GOT3 (cell line): ENCODE results near the gene DOC2A.

Experiments used
- DNase-seq: peaks from one replicate; lab custom pipeline; 2025; ENCODE audit warnings: mixed read lengths; lab: John Stamatoyannopoulos, UW

DOC2A gene

DNA sequence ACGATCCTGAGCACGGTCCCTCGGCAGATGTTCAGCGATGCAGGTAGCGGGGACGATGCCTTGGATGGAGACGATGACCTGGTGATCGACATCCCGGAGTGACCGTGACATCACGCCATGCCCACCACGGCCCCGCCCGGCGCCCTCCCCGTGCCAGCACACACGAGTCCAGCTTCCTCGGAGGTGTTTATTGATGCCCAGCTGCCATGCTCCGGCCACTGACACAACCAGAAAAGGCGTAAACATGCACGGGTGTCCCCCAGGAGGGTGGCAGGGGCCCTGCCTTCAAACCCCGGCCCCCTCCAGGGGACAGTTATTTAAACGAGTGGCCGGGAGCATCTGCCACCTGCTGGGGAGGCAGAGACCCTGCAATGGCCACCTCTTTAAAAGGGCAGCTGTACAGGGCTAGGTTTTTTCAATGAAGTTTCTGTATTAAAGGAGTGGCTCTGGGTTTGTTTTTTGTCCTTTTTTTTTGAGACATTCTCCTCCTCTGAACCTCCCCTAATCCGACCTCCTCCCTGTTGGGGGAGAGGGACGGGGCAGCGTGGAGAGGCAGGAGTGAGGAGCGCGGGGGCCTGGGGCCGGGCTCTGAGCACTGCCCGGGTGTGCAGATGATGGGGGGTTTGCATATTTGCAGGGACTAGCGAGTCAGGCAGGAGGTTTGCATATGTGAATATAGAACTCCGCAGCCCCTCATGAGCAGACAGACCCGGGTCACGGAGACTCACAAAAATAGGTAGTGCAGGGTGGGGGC, 5.3 kb downstream of the DOC2A start:
- DNase-seq = no peak

DNA sequence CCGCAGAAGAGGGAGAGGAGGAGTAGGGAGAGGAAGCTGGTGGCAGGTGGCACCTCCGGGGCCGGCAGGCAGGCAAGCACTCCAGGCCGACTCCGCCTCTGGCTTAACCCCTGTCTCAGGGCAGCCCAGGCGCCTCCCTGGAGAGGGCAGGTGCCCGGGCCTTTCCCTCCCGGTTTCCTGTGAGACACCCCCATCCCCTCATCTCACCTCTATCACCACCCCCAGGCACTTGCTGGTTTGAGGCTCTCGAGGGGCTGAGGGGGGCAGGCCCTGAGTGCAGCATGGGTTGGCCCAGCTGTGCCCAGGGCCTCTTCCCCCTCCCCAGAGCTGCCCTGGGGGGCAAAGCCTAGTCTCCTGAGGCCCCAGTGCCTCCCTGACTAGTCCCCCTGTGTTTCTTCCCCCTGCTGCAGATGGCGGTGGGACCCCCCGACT, 6.0 kb downstream of the DOC2A start:
- no peak for DNase-seq

DNA sequence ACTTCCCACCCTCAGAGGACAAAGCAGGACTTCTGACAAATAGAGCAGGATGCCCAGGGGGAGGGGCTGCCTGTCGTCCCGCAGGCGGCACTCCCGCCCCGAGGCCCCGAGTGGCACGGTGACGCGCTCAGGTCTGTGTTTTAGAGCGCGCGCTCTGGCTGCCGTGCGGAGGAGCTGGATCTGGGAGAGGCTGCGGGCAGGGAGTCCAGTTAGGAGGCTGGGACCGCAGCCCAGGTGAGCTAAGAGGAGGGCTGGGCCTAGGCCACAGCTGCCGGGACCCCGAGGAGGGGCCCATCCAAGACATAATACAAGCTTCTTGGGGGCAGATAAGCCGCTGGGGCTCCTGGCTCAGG, 6.4 kb downstream of the DOC2A start:
- no peak for DNase-seq

DNA sequence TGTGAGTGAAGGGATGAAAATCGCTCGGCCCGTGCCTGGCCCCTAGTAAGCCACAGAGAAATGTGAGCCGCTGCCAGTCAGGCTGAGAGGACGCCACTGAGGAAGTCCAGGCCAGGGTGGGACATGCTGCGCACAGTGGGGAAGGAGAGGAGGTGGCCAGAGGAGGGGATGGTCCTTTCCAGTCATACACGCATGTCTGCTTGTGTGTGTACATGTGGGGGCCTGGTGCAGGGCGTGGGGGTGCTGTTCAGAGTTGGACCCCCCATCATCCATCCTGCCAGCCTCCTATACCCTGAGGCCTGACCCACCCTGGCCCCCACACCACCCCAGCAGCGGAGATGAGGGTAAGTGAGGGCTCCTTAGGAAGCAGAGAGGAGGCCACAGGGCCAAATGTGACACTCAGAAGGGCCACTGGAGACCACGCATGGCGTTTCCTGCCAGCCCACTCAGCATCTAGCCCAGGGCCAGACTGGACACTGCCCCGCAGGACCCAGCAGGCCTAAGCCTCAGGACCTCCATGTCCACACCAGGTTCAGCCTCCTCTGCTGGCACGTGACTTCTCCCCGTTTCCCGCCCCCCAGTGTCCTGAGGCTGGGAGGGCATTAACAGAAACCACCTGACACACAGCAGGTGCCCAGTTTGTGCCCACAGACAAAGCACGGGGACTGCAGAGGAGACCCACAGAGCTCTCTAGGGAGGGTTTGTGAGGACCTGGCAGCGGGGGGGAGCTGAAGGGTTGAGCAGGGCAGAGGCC, 7.0 kb downstream of the DOC2A start:
- DNase-seq = no peak

DNA sequence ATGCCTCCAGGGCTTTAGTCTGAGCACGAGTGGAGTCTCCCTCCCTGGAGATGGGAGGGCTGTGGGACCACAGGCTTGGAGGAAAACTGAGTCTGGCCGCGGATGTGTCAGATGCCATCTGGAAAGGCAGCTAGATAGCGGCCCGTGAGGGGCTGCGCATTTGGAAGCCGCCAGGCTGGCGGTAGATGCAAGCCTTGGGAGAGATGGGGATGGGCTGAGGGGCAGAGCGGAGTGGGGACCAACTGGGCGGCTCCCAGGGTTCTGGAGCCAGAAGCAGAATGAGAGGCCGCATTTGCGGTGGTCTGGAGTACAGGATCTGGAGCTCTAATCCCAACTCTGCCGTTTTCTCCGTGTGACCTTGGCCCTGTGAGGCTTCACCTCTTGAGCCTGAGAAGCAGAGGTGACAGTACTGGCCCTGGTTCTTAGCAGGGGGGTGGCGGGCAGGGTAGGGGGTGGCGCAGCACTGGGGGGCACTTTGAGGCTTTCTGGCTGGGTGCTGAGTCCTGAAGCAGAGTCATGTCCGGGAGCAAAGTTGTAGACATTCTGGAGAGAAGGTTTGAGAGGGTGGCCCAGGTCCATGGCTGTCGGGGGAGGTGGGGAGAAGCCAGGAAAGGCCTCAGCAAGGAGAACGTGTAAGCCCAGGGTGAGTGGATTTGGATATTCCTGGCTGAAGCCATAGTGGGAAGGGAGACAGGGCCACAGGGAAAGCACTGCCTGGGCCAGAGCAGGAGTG, 8.0 kb downstream of the DOC2A start:
- DNase-seq = no peak

DNA sequence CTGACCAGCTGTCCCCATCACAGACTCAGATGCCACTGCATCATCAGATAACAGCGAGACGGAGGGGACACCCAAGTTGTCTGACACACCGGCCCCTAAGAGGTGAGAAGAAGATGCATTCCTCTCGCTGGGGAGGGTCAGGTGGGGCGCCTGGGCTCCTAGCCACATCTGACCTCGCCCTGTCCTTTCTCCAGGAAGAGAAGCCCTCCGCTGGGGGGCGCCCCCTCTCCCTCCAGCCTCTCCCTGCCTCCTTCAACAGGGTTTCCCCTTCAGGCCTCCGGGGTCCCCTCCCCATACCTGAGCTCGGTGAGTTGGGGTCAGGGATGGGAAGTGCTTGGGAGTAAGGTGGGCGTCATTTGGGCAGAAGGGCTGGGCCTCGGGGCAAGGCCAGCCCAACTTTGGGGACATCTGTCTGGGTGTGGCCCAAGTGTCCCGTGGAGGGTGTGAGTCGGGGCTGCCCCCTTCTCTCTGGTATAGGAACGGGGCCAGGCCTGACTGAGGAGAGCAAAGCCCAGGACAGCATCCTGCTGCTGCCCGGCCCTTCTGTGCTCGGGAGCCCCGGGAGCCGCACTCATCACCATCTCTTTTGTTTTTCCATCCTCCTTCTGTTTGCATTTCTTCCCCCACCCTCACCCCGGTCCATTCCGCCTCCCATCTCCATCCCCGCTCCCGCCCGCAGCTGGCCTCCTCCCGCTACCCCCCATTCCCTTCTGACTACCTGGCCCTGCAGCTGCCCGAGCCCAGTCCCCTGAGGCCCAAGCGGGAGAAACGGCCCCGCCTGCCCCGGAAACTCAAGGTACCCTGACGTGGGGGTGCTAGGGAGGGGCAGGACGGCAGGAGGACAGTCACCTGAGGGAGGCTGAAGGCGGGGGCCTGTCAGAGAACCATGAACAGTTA, 9.8 kb downstream of the DOC2A start:
- DNase-seq = no peak

DNA sequence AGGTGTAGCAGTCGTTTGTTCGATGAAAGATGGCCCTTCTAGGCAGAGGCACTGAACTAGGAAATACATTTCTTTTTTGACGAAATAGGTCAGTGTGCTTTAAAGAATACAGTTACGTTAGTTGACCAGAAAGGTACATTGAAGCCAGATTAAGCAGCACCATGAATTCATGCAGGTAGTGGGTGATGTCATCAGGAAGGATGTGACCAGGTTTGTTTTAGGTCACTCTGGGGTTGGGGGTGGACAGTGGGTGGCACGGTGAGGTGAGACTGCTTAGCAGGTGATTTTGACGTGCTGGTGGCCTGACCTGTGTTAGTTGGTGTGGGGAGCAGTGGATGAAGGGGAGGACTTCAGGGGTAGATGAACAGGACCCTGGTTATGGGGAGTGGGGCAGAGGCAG, 11.2 kb downstream of the DOC2A start:
- DNase-seq = no peak

DNA sequence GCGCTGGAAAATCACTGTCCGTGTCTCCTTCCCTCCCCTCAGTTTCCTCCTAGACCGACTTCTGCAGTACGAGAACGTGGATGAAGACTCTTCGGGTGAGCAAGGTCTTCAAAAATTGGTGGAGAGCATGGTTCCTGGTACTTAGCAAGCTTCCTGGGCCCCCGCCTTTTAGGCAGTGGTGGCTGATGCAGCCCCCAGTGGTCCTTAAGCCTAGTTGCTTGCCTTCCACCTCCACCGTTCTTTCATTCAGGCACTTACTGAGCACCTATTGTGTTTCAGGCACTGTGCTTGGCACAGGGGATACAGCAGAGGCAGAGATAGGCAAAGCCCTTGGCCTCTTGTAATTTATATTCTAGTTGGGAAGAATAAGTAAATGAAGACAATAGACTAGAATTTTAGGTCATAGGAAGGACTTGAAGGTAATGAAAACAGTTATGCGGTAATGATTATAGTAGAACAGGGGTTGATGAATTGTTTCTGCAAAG, 14.0 kb downstream of the DOC2A start:
- no peak for DNase-seq

DNA sequence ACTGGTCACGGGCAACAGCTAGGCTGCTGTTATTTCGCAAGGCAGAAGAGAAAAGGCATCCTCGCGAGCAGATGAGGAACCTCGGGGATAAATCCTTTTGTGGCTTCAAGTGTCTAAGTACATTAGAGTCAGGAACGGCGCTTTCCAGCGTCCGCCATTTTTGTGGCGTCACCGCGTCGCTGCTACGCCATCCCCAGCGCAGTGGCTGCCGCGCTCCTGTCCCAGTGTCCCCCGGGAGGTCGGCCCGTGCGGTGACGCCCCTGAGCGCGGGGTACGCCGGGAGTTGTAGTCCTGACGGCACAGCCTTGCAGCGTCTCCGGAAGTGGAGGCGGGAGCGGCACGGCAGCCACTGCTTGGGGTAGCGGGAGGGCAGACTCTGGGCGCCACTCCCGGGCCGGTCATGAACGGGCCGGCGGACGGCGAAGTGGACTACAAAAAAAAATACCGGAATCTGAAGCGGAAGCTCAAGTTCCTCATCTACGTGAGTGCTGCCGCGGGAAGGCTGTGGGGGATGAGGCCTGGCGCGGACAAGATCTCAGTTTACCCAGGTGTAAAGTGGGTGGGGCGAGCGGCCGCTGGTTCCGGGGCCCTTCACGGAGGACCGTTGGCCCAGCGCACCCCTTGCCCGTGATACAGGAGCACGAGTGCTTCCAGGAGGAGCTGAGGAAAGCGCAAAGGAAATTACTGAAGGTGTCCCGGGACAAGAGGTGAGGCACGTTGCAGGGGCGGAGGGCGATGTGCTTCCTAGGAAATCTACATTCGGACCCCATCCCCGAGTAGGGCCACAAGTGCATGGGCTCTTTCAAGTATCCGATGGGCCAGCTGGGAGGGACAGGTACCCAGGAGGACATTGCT, 14.7 kb downstream of the DOC2A start, which contains the start of gene INO80E:
INO80E (plus strand) TSS at position 331 of the 855 bp plus-strand sequence; CDS start at position 401, 70 bp downstream.
- DNase-seq = peak; percentile 90

DNA sequence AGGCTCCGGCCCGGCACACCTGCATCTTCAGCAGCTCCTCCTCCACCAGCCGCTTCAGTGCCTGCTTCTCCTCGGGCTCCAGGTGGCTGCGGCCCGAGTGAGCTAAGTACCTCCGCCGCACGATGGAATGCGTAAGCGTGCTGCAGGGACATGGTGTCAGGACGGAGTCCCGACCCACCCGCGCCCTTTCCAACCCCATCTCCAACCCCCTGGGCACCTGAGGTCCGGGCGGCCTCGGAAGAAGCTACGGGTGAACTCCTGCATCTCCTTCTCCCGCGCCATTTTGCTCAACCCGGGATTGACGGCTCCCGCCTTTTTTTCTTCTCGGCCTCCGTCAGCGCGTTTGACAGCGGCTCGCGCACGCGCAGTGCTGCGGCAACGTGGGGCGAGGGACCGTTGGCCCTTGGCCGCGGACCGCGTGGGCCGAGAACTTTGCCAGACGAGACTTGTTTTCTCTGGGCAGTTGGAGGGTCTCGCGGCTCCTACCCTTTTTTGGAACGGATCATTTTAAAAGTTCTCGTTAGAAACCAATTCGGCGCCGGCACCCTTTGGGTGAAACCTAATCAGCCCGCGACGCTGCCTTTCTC, 15.4 kb downstream of the DOC2A start, which contains the start of gene HIRIP3:
HIRIP3 (minus strand) TSS at position 294 of the 587 bp plus-strand sequence; CDS start at position 282, 12 bp downstream.
- DNase-seq = peak; percentile 60

DNA sequence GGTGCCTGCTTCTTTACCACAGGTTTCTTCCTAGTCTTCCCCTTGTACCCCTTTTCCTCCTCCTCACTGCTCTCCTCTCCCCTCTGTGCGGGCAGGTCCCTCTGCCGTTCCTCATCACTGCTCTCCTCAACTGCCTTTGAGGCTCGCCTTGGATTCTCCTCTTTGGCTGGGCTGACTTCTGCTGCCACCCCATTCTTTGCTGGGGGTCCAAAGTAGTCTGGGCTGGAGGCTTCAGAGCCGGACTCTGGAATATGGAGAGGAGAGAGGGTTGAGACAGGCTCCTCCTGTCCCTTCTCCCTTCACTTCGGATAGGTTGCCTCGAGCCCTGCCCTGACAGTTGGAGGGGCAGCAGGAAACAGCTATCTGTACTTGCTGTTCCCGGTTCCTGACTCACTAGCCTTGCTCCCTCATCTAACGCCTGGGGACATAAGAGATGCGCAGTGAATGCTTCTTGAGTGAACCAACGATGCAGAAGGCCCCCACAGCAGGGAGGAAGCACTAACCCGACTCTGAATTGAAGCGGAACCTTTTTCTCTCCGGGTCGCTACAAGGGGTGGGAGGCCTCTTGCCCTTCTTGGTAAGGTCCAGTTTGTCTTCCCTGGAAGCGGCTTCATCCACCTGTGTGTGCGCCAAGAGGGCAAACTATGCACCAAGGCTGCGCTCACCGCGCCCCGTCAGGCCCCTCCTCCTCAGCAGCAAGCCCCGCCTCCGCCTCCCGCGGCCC, 16.1 kb downstream of the DOC2A start:
- peak; percentile 16 for DNase-seq

DNA sequence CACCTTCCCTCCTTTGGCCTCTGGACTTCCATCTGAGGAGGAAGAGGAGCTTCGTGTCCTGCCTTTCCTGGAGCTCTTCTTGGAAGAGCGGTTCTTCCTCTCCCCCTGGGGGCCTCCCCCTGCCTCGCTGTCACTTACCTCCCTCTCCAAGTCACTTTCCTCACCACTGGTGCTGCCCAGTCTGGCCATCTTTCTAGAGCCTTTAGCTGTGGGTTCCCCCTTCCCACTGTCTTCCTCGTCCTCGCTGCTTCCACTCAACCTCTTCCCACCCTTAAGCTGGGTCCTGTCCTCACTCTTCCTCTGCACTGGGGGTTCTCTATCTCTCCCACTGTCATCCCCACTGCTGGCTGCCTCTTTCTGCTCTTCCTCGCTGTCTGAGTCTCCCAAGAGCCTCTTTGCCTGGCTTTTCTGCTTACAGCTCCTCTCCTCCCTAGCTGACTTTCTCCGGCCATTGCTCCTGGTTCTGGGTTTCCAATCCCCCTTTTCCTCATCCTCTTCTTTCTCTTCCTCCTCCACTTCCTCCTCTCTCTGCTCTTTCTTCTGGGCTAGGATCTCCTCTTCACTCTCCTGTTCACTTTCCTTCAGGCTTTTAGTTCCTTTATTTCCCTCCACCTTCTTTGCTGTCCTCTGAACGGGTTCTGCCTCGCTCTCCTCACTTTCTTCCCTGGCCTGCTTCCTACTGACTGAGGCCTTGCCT, 16.8 kb downstream of the DOC2A start:
- no peak for DNase-seq

DNA sequence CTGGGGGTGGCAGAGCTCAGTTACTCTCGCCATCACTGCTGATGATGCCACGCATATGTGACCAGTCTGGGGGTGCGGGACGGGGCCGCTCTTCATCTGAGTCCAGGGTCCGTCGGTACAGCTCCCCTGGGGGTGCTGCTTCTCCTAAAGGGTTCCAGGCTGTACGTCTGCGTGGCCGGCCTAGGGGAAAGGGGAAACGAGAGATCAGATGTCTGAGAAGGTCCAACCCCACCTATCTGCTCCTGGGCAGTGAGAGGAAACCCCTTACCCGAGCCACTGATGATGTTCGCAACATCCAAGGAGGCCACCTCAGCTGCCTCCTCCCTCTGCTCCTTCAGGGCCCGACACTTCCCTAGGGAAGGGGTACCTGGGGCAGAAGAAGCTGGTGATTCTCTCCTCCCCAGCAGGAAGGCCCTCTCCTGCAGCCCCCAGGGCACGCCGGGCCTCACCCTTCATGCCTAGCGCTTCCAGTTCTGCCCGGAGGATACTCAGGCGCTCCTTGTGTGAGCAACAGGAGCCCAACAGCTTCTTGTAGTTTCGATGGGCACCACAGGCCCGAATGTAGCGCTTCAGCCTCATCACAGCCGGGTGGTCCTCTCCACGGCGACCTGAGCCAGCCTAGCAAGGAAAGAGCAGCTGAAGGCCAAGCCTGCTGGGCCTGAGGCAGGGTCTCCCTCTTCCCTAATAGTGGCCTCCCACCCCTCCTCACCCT, 17.5 kb downstream of the DOC2A start:
- DNase-seq = no peak

DNA sequence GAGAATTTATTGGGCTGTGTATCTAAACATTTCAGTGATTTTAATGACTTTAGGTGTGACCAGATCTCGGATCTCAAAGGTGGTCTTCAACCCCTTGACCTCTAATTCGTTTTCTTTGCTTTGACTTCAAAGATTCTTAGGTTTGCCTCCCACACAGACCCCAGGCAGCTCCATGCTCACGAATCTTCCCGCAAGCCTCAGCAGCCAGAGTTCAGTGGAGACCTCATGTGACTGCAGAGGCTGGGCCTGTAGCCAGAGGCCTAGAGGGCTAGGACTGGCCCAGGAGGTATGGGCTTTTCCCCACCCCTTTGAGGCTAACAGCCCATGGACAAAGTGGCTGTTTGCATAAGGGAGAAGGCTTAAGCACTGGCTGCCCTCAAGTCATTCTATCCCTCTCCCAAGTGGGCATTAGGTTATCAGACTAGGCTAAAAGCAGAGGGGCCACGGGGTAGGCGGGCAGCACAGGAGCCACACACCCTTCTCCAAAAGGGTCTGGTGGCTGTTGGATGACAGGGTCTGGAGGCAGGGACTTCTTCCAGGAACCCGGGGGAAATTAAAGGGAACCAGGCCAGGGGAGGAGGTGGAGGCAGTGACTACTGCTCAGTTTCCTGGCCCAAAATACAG, 18.4 kb downstream of the DOC2A start:
- no peak for DNase-seq

DNA sequence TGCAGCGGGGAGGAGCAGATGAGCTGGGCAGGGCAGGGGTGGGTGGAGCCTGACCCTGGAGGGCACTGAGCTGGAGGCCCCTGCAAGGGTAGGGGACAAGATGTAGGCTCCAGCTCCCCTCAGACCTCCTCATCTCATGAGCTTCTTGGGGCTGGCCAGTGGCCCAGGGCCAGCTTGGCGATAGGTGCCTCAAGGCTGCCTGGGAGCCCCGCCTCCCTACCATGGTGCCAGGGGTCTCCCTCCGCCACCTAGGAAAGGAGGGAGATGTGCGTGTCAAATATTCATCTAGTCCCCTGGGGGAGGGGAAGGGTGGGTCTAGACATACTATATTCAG, 19.3 kb downstream of the DOC2A start:
- no peak for DNase-seq

DNA sequence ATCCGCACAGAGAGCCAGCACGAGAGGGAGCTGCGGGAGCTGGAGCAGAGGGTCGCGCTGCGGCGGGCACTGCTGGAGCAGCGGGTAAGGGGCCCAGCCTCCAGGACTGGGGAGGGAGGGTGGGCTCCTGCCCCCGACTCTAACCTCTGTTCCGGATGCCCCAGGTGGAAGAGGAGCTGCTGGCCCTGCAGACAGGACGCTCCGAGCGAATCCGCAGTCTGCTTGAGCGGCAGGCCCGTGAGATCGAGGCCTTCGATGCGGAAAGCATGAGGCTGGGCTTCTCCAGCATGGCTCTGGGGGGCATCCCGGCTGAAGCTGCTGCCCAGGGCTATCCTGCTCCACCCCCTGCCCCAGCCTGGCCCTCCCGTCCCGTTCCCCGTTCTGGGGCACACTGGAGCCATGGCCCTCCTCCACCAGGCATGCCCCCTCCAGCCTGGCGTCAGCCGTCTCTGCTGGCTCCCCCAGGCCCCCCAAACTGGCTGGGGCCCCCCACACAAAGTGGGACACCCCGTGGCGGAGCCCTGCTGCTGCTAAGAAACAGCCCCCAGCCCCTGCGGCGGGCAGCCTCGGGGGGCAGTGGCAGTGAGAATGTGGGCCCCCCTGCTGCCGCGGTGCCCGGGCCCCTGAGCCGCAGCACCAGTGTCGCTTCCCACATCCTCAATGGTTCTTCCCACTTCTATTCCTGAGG, 19.8 kb downstream of the DOC2A start:
- no peak for DNase-seq

DNA sequence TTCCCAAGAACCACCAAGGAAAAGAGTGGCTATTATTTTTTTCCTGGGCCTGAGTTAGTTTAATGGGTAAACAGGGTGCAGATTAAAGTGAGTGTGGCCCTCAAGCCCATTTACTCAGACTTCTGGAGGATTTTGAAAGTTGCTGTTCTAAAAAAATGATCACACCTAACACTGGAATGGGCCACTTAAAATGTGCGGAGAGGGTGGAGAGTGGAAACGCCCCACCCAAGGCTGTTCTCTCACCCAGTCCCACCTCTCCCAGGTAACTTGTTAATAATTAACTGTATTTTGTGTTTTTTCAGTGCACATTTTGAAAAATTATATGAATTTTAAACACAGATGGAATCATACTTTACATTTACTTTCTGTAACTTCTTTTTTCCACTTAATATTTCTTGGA, 20.8 kb downstream of the DOC2A start:
- DNase-seq = no peak
